ENCODE measurements around the gene ZNF790. TPM values are rescaled to one million over a fixed set of nuclear protein-coding genes. Genes with fewer than 3 reads are reported as not detected.

ZNF790 gene
- total RNA-seq: 1 to 10 TPM; 3.5 to 4.5 (median 4.4) TPM

DNA sequence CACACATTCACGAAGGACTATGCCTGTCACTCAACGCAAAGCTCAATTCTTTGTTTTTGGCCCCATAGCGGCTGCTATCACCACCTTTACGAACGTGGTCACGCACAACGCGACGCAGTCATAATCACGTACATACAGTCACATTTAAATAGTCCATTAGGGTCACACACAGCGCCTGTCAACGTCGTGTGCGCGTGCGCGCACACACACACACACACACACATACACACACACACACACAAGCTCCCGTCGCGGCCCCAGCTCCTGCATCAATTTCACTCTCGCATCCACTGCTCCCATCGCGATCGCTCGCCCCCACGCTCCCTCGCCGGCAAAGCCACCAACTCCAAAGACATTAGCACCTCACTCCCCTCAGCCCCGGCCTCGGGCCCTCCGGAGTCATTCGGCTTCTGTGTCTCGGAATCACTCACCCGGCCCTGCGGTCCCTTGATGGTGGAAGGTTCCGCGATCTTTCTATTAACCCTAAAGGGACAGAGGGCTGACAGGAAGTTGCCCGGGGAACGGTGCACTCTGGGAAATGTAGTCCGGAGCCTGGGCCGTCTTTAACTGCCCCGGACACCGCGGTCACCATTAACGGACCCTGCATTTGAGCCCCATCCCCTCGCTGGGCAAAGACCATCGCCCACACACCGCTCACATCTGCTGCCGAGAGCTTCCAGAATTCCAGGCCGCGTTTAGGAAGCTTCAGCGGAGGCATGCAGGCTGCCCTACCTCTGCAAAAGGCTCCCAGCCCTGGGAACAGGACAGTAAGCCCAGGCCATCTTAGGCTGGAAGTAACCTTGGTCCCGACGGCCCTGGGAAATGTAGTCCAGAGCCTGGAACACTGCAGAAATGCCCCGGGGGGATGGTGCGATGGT is at the start of gene ZNF790:
ZNF790 (minus strand) TSS at position 482 of the 878 bp plus-strand sequence. CDS start 12,768 bp downstream, outside the sequence.
- Mint-ChIP-seq H3K4me3 (no peak within 1 kb of the TSS), H3K27me3 (ENCODE audit: low read depth) (no peaks in the 10 kb centered on the region), H3K36me3 (ENCODE audit: insufficient read depth) (peaks cover 35% of the 10 kb centered on the region), H3K4me1 (ENCODE audit: low read depth) (peaks cover 12% of the 10 kb centered on the region), H3K9me3 (peaks cover 36% of the 10 kb centered on the region)
- peak; percentile 97 to 98 for ATAC-seq
- peak; percentile 73 for DNase-seq

DNA sequence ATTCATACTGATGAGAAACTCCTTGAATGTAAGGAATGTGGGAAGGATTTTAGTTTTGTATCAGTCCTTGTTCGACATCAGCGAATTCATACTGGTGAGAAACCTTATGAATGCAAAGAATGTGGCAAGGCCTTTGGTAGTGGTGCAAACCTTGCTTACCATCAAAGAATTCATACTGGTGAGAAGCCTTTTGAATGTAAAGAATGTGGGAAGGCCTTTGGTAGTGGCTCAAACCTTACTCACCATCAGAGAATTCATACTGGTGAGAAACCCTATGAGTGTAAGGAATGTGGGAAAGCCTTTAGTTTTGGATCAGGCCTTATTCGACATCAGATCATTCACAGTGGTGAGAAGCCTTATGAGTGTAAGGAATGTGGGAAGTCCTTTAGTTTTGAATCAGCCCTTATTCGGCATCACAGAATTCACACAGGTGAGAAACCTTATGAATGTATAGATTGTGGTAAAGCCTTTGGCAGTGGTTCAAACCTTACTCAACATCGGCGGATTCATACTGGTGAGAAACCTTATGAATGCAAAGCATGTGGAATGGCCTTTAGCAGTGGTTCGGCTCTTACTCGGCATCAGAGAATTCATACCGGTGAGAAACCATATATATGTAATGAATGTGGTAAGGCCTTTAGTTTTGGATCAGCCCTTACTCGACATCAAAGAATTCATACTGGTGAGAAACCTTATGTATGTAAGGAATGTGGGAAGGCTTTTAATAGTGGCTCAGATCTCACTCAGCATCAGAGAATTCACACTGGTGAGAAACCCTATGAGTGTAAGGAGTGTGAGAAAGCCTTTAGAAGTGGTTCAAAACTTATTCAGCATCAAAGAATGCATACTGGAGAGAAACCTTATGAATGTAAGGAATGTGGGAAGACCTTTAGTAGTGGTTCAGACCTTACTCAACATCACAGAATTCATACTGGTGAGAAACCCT is 39.1 kb upstream of the ZNF790 start:
- H3K36me3 Mint-ChIP-seq (ENCODE audit: insufficient read depth): peaks cover 54% of the 10 kb centered on the region
- H3K9me3 Mint-ChIP-seq: peaks cover 47% of the 10 kb centered on the region
- no peaks in the 10 kb centered on the region for H3K27me3 Mint-ChIP-seq (ENCODE audit: low read depth)
- H3K4me3 Mint-ChIP-seq: no peak overlapping the region
- ATAC-seq (no peak), DNase-seq (no peak)
- no peaks in the 10 kb centered on the region for H3K4me1 Mint-ChIP-seq (ENCODE audit: low read depth)

DNA sequence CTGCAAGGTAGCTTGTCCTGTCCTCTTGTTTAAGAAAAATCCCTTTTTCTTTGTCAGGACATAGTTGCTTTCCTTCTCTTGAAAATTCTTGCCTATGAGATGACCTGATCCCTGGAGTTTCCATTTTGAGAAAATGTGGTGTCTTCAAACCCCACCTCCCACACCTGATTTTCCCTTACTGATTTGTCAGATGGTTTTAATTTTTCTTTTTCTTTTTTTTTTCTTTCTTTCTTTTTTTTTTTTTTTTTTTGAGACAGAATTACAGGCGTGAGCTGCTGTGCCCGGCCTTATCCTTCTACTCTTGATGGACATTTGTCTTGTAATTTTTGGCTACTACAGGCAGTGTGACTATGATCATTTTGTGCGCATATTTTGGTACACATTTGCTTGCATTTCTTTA is 13.7 kb upstream of the ZNF790 start:
- peaks cover 8% of the 10 kb centered on the region for H3K4me1 Mint-ChIP-seq (ENCODE audit: low read depth)
- no peaks in the 10 kb centered on the region for H3K27me3 Mint-ChIP-seq (ENCODE audit: low read depth)
- H3K9me3 Mint-ChIP-seq: peaks cover 18% of the 10 kb centered on the region
- DNase-seq (no peak), ATAC-seq (no peak)
- peaks cover 36% of the 10 kb centered on the region for H3K36me3 Mint-ChIP-seq (ENCODE audit: insufficient read depth)
- H3K4me3 Mint-ChIP-seq: no peak overlapping the region

DNA sequence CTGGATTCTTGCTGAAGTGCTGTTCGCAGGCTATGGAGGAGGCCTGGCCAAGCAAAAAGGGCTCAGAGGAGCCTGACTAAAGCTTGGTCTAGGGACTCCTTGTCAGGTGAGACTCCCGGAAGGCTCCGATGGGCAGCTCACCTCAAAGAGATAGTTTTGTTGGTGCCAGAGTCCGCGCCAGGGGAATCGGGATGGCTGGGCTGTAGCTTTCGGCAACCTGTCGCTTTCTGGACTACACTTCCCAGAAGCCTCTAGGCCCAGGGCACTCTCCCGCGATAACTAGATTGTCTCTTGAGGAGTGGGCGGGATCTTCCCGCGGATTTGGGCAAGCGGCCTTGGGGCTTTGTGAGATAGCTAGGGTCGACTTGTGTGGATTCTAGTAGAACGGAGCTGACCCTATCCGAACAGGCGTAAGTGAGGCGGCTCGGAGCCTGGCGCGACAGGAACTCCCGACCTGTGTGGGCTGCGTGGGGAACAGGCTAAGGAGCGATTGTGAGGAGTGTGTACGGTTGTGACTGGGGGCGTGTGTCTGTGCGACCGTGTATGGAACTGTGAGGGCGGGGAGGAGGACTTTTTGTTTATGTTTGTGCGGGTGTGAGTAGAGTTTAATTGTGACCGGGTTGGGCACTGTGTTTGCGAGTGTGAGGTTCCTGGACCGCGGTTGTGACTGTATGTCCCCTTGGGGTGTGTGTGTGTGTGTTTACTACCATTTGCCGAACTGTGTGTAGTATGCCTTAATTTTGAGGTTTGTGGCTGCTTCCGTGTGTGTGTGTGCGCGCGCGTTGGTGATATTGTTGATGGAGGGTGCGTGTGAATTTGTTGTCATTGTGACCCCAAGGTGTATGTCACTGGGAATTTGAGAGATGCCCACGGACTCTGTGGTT is 12.6 kb upstream of the ZNF790 start, which contains the start of gene ZNF345:
ZNF345 (plus strand) TSS at position 318 of the 884 bp plus-strand sequence. CDS start 25,955 bp downstream, outside the sequence.
- H3K4me1 Mint-ChIP-seq (ENCODE audit: low read depth): peaks cover 8% of the 10 kb centered on the region
- ATAC-seq (peak; percentile 80 to 82), DNase-seq (peak; percentile 75)
- H3K27me3 Mint-ChIP-seq (ENCODE audit: low read depth): no peaks in the 10 kb centered on the region
- peaks cover 27% of the 10 kb centered on the region for H3K36me3 Mint-ChIP-seq (ENCODE audit: insufficient read depth)
- peaks cover 13% of the 10 kb centered on the region for H3K9me3 Mint-ChIP-seq
- H3K4me3 Mint-ChIP-seq: no peak within 1 kb of the TSS

DNA sequence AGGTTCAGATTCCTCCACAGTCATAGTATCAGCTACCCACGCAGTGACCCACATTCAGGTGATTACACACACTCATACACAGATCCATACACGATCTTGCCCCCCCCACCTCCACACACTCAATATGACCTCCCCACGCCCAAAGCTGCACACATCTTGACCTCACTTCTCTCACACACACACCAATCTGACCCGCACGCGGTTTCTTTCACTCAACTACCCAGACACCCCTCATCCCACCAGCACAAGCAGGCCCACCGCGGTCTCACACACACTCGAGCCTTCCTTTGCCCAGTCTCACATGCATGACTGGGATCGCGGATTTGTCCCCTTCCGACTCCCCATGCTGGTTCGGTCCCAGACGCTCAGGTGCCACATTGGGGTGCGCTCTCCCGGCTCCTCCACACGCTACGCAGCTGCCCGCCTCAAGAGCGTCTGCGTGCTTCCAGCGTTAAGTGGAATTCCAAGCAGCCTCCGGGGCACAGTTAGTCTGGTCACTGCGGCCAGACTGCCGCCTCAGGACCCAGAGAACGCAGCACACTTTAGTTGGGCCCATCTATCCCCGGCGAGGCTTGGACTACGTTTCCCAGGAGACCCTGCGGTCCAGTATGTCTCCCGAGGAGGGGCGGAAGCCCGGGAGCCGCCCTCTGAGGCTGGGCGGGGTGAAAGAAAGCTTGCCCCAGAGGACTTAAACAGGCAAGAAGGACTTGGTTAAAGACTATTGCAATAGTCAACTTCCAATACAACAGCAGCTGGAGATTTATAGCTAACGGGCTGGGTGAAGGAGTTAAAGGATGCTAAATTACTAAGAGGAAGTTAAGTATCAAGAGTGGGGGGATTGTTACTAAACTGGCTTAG is 11.7 kb upstream of the ZNF790 start:
- Mint-ChIP-seq H3K27me3 (ENCODE audit: low read depth) (no peaks in the 10 kb centered on the region), H3K4me1 (ENCODE audit: low read depth) (peaks cover 8% of the 10 kb centered on the region), H3K4me3 (no peak overlapping the region), H3K36me3 (ENCODE audit: insufficient read depth) (peaks cover 28% of the 10 kb centered on the region), H3K9me3 (peaks cover 9% of the 10 kb centered on the region)
- ATAC-seq (peak; percentile 93 to 94), DNase-seq (peak; percentile 80)

DNA sequence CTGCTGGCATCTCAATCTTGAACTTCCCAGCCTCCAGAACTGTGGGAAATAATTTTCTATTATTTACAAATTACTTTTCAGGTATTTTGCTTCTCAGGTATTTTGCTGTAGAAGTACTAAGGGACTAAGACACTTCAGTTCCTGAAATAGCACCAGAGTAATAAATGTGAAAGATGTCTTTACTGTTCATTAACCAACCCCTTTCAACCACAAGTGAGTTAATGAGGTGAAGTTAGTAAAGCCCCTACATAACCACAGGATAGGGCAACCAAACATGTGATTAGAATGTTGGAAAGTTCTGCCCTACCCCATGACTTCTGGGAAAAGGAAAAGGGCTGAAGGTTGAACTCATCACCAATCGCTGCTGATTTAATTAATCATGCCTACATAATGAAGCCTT is 9.8 kb upstream of the ZNF790 start:
- no peak for DNase-seq
- ATAC-seq: no peak
- H3K27me3 Mint-ChIP-seq (ENCODE audit: low read depth): no peaks in the 10 kb centered on the region
- peaks cover 5% of the 10 kb centered on the region for H3K9me3 Mint-ChIP-seq
- peaks cover 8% of the 10 kb centered on the region for H3K4me1 Mint-ChIP-seq (ENCODE audit: low read depth)
- H3K4me3 Mint-ChIP-seq: no peak overlapping the region
- H3K36me3 Mint-ChIP-seq (ENCODE audit: insufficient read depth): peaks cover 25% of the 10 kb centered on the region

DNA sequence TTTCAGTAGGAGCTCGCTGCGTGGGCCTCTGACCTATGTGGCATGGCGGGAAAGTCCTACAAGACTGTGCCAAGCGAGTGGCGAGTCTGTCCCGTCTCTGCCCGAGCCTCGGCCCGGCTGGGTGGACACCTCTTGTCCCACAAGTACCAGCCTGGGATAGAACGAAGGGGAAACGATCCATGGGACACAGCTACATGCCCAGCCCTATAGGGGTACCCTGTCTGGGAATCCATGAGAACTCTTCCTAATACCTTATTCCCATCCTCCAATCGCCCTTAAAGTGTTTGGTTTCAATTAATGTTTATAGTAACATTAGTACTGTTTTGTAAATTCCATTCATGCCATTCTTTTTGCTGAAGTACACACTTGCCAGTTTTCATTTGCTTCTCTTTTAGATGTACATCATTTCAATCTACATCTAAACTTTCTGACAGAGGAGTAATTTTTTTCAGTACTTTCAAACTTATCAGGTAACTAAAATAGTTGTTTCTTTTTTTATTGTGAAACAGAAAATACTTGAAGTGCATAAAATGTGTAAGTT is 667 bp upstream of the ZNF790 start:
- H3K27me3 Mint-ChIP-seq (ENCODE audit: low read depth): no peaks in the 10 kb centered on the region
- peaks cover 30% of the 10 kb centered on the region for H3K9me3 Mint-ChIP-seq
- no peak overlapping the region for H3K4me3 Mint-ChIP-seq
- ATAC-seq (no peak), DNase-seq (no peak)
- H3K4me1 Mint-ChIP-seq (ENCODE audit: low read depth): peaks cover 12% of the 10 kb centered on the region
- H3K36me3 Mint-ChIP-seq (ENCODE audit: insufficient read depth): peaks cover 33% of the 10 kb centered on the region

DNA sequence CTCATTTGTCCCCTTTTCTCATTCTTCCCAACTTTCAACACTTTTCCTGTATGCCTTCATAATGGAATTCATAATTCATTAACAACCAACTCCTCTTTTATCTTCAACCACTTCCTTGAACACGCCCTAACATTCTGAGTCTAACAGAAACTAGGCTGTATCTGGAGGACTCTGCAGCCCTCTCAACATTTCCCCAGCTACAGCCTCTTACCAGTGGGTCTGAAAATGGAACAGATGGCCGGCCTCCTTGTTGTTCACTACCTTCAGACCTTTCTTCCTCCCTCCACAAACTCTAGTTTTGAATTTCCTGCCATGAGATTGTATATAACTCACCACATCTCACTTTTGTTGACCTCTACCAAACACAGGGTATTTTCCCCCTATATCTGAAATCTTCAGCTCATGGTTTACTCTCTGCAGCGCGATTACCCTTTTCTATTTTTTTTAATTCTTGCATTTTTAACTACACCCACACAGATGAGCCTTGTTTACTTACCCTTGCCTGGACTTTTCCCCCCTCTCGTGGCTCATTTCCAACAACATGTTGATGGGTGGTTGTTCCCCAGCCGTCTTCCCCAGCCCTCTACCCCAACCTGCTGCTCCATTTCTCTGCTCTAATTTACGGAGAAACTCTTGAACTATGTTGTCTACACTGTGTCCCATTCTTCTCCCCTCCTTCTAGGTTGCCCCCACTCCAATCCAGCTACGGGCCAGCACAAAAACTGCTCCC is 846 bp downstream of the ZNF790 start:
- DNase-seq (no peak), ATAC-seq (no peak)
- Mint-ChIP-seq H3K9me3 (peaks cover 40% of the 10 kb centered on the region), H3K36me3 (ENCODE audit: insufficient read depth) (peaks cover 36% of the 10 kb centered on the region), H3K4me1 (ENCODE audit: low read depth) (peaks cover 12% of the 10 kb centered on the region), H3K27me3 (ENCODE audit: low read depth) (no peaks in the 10 kb centered on the region), H3K4me3 (no peak overlapping the region)

DNA sequence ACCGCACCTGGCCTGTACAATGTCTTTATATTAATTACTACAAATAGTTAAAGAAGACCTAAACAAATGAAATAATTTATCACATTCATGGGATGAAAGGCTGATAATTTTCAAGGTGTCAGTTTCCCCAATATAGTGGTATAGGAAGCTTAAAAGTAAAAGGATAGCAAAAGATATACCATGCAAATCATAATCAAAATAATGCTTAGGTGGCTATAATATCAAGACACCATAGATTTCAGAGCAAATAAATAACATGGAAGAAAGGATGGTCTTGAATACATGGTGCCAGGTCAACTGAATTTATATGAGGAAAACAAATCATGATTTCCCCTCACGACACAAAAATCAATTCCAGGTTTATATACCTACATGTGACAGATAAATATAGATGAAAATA is 4.8 kb downstream of the ZNF790 start:
- ATAC-seq (no peak), DNase-seq (no peak)
- H3K9me3 Mint-ChIP-seq: peaks cover 51% of the 10 kb centered on the region
- H3K4me1 Mint-ChIP-seq (ENCODE audit: low read depth): peaks cover 10% of the 10 kb centered on the region
- no peaks in the 10 kb centered on the region for H3K27me3 Mint-ChIP-seq (ENCODE audit: low read depth)
- H3K36me3 Mint-ChIP-seq (ENCODE audit: insufficient read depth): peaks cover 56% of the 10 kb centered on the region
- H3K4me3 Mint-ChIP-seq: no peak overlapping the region

DNA sequence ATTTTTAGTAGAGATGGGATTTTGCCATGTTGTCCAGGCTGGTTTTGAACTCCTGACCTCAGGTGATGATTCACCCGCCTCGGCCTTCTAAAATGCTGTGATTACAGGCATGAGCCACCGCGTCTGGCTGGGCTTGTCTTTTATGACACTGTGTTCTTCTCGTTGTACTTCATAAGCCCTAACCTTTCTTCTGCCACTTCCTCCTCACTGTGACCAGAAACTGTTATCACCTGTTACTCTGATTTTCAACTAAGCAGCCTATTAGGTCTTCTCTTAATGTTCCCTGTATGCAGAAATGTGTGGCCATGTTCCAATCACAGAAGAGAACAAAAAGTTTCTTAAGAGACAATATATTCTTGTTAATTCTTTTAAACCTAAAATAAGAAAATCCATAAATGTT is 16.4 kb downstream of the ZNF790 start:
- no peak for DNase-seq
- Mint-ChIP-seq H3K4me1 (ENCODE audit: low read depth) (no peaks in the 10 kb centered on the region), H3K27me3 (ENCODE audit: low read depth) (no peaks in the 10 kb centered on the region), H3K4me3 (no peak overlapping the region), H3K36me3 (ENCODE audit: insufficient read depth) (peaks cover 69% of the 10 kb centered on the region), H3K9me3 (peaks cover 50% of the 10 kb centered on the region)
- ATAC-seq: no peak

DNA sequence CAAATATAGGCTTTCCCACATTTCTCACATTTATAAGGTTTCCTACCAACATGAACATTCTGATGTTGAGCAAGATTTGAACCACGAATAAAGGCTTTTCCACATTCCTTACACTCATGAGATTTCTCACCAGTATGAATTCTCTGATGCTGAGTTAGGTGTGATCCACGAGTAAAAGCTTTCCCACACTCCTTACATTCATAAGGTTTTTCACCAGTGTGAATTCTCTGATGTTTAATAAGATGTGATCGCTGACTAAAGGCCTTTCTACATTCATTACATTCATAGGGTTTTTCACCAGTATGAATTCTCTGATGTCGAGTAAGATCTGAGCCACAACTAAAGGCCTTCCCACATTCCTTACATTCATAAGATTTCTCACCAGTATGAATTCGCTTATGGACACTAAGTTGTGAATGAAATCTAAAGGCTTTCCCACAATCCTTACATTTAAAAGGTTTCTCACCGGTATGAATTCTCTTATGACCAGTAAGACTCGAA is 19.0 kb downstream of the ZNF790 start:
- Mint-ChIP-seq H3K9me3 (peaks cover 30% of the 10 kb centered on the region), H3K4me1 (ENCODE audit: low read depth) (no peaks in the 10 kb centered on the region)

DNA sequence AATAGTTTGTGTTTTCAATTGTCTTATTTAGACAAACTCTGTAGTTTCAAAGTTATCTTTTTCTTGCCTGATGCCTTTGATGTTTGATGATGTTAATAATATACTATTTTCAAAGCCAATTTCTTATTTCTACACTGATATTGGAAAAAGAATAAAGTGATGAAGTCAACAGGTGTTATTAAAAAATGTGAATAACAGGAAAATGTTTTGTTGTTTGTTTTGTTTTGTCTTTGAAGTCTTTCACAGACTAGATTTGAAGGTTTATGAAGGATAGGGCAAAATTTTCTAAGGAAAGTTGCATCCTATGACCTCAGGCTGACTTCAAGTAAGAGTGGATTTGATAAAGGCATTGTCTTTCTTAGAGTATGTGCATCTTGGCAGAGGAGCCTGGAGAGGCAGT is 31.2 kb downstream of the ZNF790 start:
- Mint-ChIP-seq H3K36me3 (ENCODE audit: insufficient read depth) (peaks cover 65% of the 10 kb centered on the region), H3K4me1 (ENCODE audit: low read depth) (no peaks in the 10 kb centered on the region), H3K4me3 (no peak overlapping the region), H3K27me3 (ENCODE audit: low read depth) (no peaks in the 10 kb centered on the region), H3K9me3 (peaks cover 53% of the 10 kb centered on the region)
- DNase-seq: no peak
- ATAC-seq: no peak

More for the DNA sequence above, 19.0 kb downstream of the ZNF790 start:
- no peak overlapping the region for H3K4me3 Mint-ChIP-seq
- H3K27me3 Mint-ChIP-seq (ENCODE audit: low read depth): no peaks in the 10 kb centered on the region
- peaks cover 54% of the 10 kb centered on the region for H3K36me3 Mint-ChIP-seq (ENCODE audit: insufficient read depth)
- ATAC-seq (no peak), DNase-seq (no peak)

Data from activated T-cell treated with anti-CD3 and anti-CD28 coated beads, Interleukin-2, amount 50 U/mL, for 4 hours (primary cell).